Stimulated activated CD8-positive, alpha-beta memory T cell treated with anti-CD3 and anti-CD28 coated beads, Interleukin-2, amount 100 ng/mL, for 48 hours (primary cell): ENCODE results near the gene DUSP22.

Source experiments
- DNase-seq, 2 donors: peaks; one replicate each; pipeline ENCODE4 v3.0.0-alpha.2; 2020; ENCODE audit warnings: low read depth in 2 of 2

The DUSP22 gene

GRCh38 chr6:394641-395289 lies 102.5 kb downstream of the DUSP22 start:
- DNase-seq = no peak

GRCh38 chr6:395432-396125 lies 103.3 kb downstream of the DUSP22 start:
- DNase-seq = no peak

- no peak for DNase-seq
Measured at GRCh38 chr6:396126-396520, 103.8 kb downstream of the DUSP22 start.

- DNase-seq = no peak
Measured at GRCh38 chr6:397056-397455, 104.8 kb downstream of the DUSP22 start.

GRCh38 chr6:397604-398003 lies 105.3 kb downstream of the DUSP22 start:
- DNase-seq = no peak

GRCh38 chr6:398065-398464 lies 105.8 kb downstream of the DUSP22 start:
- no peak for DNase-seq

- DNase-seq = no peak
Measured at GRCh38 chr6:398558-399078, 106.3 kb downstream of the DUSP22 start.

GRCh38 chr6:399785-400534 lies 107.7 kb downstream of the DUSP22 start:
- DNase-seq = no peak

GRCh38 chr6:400815-401214 lies 108.5 kb downstream of the DUSP22 start:
- DNase-seq = no peak
